ENCODE results near the gene ATG13. TPM values are rescaled to one million over a fixed set of nuclear protein-coding genes. Genes with fewer than 3 reads are reported as not detected.

ATG13 gene
- total RNA-seq, 1 donor from 2014 or later, result 85.6 TPM

DNA sequence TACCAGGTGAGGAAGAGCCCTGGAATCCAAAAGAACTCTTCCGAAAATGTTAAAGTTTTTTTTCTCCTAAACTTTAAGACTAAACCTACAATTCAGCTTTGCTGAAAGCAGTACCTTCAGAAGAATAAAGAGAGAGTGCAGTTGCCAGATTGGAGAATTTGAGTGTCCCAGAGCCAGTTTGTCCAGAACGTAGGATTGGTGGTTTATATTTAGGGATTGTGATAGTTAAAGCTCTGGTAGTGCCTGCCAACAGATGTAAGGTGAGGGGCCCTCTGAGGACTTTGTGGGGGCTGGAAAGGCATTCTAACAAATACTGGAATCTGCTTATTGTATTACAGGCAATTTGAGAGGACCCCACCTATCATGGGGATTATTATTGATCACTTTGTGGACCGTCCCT lies 39.8 kb downstream of the ATG13 start:
- Mint-ChIP-seq H3K4me1 (ENCODE audit: unreplicated experiment) (no peaks in the 10 kb centered on the region), H3K27ac (ENCODE audit: unreplicated experiment) (no peak overlapping the region), H3K36me3 (ENCODE audit: low read depth, unreplicated experiment) (peaks cover 29% of the 10 kb centered on the region)

GRCh38 chr11:46658259-46658658 lies 40.9 kb downstream of the ATG13 start:
- no peak for TF ChIP-seq CTCF (IDR thresholded peaks at IDR 0.05; ENCODE audit: unreplicated experiment)
- no peaks in the 10 kb centered on the region for H3K27me3 Mint-ChIP-seq (ENCODE audit: unreplicated experiment)
- no peak overlapping the region for H3K27ac Mint-ChIP-seq (ENCODE audit: unreplicated experiment)
- no peaks in the 10 kb centered on the region for H3K9me3 Mint-ChIP-seq (ENCODE audit: unreplicated experiment)
- H3K4me1 Mint-ChIP-seq (ENCODE audit: unreplicated experiment), result peaks cover 1% of the 10 kb centered on the region
- DNase-seq (ENCODE audit: low spot score), result no peak
- no peak overlapping the region for H3K4me3 Mint-ChIP-seq (ENCODE audit: unreplicated experiment)
- H3K36me3 Mint-ChIP-seq (ENCODE audit: low read depth, unreplicated experiment), result peaks cover 30% of the 10 kb centered on the region

More for the DNA sequence above, 39.8 kb downstream of the ATG13 start:
- H3K27me3 Mint-ChIP-seq (ENCODE audit: unreplicated experiment), result no peaks in the 10 kb centered on the region
- DNase-seq (ENCODE audit: low spot score), result no peak
- no peaks in the 10 kb centered on the region for H3K9me3 Mint-ChIP-seq (ENCODE audit: unreplicated experiment)
- TF ChIP-seq CTCF (IDR thresholded peaks at IDR 0.05; ENCODE audit: unreplicated experiment), result no peak
- no peak overlapping the region for H3K4me3 Mint-ChIP-seq (ENCODE audit: unreplicated experiment)

DNA sequence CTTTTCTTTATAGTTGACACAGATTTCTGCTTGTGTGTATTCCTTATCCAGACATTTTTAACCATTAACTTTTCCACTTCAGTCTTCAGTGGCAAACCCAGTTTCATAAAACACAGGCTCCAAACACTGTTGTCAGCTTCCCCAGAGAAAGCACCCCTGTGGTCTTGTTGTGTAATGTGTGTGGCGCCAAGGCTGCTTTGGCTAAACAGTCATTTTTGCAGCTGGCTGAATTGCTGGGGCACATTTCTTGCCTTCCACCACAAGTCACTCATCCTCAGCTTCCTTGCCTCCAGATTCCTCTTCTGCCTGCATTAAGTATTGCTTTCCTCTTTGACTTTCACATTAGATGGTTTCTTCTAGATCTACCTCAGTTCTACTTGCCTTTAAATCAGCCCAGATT lies 42.6 kb downstream of the ATG13 start:
- no peak for DNase-seq (ENCODE audit: low spot score)
- peak overlapping the region; percentile 10 for H3K4me3 Mint-ChIP-seq (ENCODE audit: unreplicated experiment)
- H3K9me3 Mint-ChIP-seq (ENCODE audit: unreplicated experiment), result no peaks in the 10 kb centered on the region
- no peaks in the 10 kb centered on the region for H3K27me3 Mint-ChIP-seq (ENCODE audit: unreplicated experiment)
- no peak overlapping the region for H3K27ac Mint-ChIP-seq (ENCODE audit: unreplicated experiment)
- TF ChIP-seq CTCF (IDR thresholded peaks at IDR 0.05; ENCODE audit: unreplicated experiment), result no peak
- peaks cover 12% of the 10 kb centered on the region for H3K4me1 Mint-ChIP-seq (ENCODE audit: unreplicated experiment)
- peaks cover 36% of the 10 kb centered on the region for H3K36me3 Mint-ChIP-seq (ENCODE audit: low read depth, unreplicated experiment)

GRCh38 chr11:46661836-46662235 lies 44.5 kb downstream of the ATG13 start:
- H3K27ac Mint-ChIP-seq (ENCODE audit: unreplicated experiment), result no peak overlapping the region
- H3K4me3 Mint-ChIP-seq (ENCODE audit: unreplicated experiment), result no peak overlapping the region
- H3K27me3 Mint-ChIP-seq (ENCODE audit: unreplicated experiment), result no peaks in the 10 kb centered on the region
- no peaks in the 10 kb centered on the region for H3K9me3 Mint-ChIP-seq (ENCODE audit: unreplicated experiment)
- peaks cover 20% of the 10 kb centered on the region for H3K4me1 Mint-ChIP-seq (ENCODE audit: unreplicated experiment)
- TF ChIP-seq CTCF (IDR thresholded peaks at IDR 0.05; ENCODE audit: unreplicated experiment), result no peak
- peaks cover 38% of the 10 kb centered on the region for H3K36me3 Mint-ChIP-seq (ENCODE audit: low read depth, unreplicated experiment)
- no peak for DNase-seq (ENCODE audit: low spot score)

DNA sequence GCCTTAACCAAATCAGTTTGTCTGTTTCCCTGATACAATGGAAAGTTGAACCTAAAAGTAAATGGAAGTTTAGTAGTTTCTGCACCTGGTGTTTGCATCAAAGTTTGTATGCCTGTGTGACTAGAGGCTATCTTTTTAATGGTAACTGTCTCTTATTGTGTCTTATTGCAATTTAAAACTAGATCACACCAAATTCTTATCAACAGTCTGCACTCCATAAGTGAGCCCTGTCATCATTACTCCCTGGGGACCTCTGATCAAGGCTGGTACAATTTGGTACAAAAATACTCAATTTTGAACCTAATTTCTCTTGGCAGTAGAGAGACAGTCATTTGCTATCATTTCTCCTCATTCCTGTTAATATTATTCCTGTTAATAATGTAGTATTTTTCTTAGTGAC lies 45.0 kb downstream of the ATG13 start:
- H3K27ac Mint-ChIP-seq (ENCODE audit: unreplicated experiment), result no peak overlapping the region
- H3K36me3 Mint-ChIP-seq (ENCODE audit: low read depth, unreplicated experiment), result peaks cover 35% of the 10 kb centered on the region
- TF ChIP-seq CTCF (IDR thresholded peaks at IDR 0.05; ENCODE audit: unreplicated experiment), result no peak
- H3K27me3 Mint-ChIP-seq (ENCODE audit: unreplicated experiment), result no peaks in the 10 kb centered on the region
- no peaks in the 10 kb centered on the region for H3K9me3 Mint-ChIP-seq (ENCODE audit: unreplicated experiment)
- peaks cover 20% of the 10 kb centered on the region for H3K4me1 Mint-ChIP-seq (ENCODE audit: unreplicated experiment)
- H3K4me3 Mint-ChIP-seq (ENCODE audit: unreplicated experiment), result no peak overlapping the region
- DNase-seq (ENCODE audit: low spot score), result no peak

All from endothelial cell (in vitro differentiated cells).